ENCODE results near the gene PREX1.

GRCh38 chr20:48736636-48737035 is 91.2 kb downstream of the PREX1 start:
- TF ChIP-seq, protein P1, sequence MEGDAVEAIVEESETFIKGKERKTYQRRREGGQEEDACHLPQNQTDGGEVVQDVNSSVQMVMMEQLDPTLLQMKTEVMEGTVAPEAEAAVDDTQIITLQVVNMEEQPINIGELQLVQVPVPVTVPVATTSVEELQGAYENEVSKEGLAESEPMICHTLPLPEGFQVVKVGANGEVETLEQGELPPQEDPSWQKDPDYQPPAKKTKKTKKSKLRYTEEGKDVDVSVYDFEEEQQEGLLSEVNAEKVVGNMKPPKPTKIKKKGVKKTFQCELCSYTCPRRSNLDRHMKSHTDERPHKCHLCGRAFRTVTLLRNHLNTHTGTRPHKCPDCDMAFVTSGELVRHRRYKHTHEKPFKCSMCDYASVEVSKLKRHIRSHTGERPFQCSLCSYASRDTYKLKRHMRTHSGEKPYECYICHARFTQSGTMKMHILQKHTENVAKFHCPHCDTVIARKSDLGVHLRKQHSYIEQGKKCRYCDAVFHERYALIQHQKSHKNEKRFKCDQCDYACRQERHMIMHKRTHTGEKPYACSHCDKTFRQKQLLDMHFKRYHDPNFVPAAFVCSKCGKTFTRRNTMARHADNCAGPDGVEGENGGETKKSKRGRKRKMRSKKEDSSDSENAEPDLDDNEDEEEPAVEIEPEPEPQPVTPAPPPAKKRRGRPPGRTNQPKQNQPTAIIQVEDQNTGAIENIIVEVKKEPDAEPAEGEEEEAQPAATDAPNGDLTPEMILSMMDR (IDR thresholded peaks at IDR 0.05), result no peak
- TF ChIP-seq TCF7L2 (IDR thresholded peaks at IDR 0.05; ENCODE audit: low read depth, low read length) (no peak), POLR2AphosphoS5 (IDR thresholded peaks at IDR 0.05; ENCODE audit: low read depth, low read length) (no peak)
- TF ChIP-seq, protein P2, sequence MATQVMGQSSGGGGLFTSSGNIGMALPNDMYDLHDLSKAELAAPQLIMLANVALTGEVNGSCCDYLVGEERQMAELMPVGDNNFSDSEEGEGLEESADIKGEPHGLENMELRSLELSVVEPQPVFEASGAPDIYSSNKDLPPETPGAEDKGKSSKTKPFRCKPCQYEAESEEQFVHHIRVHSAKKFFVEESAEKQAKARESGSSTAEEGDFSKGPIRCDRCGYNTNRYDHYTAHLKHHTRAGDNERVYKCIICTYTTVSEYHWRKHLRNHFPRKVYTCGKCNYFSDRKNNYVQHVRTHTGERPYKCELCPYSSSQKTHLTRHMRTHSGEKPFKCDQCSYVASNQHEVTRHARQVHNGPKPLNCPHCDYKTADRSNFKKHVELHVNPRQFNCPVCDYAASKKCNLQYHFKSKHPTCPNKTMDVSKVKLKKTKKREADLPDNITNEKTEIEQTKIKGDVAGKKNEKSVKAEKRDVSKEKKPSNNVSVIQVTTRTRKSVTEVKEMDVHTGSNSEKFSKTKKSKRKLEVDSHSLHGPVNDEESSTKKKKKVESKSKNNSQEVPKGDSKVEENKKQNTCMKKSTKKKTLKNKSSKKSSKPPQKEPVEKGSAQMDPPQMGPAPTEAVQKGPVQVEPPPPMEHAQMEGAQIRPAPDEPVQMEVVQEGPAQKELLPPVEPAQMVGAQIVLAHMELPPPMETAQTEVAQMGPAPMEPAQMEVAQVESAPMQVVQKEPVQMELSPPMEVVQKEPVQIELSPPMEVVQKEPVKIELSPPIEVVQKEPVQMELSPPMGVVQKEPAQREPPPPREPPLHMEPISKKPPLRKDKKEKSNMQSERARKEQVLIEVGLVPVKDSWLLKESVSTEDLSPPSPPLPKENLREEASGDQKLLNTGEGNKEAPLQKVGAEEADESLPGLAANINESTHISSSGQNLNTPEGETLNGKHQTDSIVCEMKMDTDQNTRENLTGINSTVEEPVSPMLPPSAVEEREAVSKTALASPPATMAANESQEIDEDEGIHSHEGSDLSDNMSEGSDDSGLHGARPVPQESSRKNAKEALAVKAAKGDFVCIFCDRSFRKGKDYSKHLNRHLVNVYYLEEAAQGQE (IDR thresholded peaks at IDR 0.05; ENCODE audit: insufficient read depth in 1 of 2, low read depth in 2 of 2, low read length in 1 of 2), result no peak

Measured in Panc1 (cell line).